MM.1S (cell line): ENCODE measurements around the gene TWSG1.

ENCODE experiments used
- EZH2phosphoT487 ChIP-seq: fragments of 300-600 bp; sonication (generic); IDR thresholded peaks from 2 replicates; pipeline ENCODE4 v1.6.1; 2018; ENCODE audit warnings: antibody characterized with exemption, low read length
- TF ChIP-seq, protein P1 (sequence below): fragments of 300-600 bp; sonication (generic); IDR thresholded peaks from 2 replicates; pipeline ENCODE4 v1.5.1; 2016; ENCODE audit warnings: antibody characterized with exemption, low read length, mixed read lengths

DNA sequence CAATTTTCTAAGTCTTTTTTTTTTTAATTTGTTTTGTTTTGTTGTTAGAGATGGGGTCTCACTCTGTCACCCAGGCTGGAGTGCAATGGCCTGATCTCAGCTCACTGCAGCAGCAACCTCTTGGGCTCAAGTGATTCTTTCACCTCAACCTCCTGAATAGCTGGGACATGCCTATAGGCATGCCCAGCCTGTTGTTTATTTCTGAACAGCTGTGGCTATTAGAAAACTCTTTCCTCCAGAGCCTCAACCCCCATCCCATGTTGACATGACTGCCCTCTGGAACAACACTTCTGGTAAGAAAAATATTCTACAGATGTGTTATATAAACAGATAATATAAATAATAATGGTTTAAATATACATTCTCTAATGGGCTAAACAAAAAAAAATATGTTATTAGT, 44.4 kb upstream of the TWSG1 start:
- TF ChIP-seq, protein P1, sequence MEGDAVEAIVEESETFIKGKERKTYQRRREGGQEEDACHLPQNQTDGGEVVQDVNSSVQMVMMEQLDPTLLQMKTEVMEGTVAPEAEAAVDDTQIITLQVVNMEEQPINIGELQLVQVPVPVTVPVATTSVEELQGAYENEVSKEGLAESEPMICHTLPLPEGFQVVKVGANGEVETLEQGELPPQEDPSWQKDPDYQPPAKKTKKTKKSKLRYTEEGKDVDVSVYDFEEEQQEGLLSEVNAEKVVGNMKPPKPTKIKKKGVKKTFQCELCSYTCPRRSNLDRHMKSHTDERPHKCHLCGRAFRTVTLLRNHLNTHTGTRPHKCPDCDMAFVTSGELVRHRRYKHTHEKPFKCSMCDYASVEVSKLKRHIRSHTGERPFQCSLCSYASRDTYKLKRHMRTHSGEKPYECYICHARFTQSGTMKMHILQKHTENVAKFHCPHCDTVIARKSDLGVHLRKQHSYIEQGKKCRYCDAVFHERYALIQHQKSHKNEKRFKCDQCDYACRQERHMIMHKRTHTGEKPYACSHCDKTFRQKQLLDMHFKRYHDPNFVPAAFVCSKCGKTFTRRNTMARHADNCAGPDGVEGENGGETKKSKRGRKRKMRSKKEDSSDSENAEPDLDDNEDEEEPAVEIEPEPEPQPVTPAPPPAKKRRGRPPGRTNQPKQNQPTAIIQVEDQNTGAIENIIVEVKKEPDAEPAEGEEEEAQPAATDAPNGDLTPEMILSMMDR, result no peak
- TF ChIP-seq EZH2phosphoT487, result no peak
